ENCODE results near the gene NKIRAS1.
"Not testable (repeated sequence)": the region's sequence is repeated elsewhere in the genome, so short reads cannot be mapped to it uniquely, and the experiment has no call there.

The NKIRAS1 gene

DNA sequence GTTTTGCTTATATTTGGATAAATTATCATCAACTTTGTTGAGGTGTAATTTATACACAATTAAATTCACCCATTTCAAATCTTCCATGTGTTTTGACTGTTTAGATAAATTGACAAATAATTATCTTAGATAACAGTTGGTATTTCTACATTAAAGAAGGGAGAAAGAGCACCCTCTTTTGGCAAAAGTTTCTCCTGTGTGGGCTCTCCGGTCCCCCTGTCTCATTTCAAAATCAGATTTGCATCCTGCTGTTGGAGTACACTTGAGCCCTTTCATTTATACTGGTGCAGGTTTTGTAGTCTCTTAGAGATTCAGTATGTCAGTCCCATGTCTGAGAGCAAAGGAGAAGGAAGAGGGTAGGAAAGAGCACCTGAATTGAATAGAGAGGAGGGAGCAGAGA lies 49.4 kb downstream of the NKIRAS1 start:
- no peak for DNase-seq

DNA sequence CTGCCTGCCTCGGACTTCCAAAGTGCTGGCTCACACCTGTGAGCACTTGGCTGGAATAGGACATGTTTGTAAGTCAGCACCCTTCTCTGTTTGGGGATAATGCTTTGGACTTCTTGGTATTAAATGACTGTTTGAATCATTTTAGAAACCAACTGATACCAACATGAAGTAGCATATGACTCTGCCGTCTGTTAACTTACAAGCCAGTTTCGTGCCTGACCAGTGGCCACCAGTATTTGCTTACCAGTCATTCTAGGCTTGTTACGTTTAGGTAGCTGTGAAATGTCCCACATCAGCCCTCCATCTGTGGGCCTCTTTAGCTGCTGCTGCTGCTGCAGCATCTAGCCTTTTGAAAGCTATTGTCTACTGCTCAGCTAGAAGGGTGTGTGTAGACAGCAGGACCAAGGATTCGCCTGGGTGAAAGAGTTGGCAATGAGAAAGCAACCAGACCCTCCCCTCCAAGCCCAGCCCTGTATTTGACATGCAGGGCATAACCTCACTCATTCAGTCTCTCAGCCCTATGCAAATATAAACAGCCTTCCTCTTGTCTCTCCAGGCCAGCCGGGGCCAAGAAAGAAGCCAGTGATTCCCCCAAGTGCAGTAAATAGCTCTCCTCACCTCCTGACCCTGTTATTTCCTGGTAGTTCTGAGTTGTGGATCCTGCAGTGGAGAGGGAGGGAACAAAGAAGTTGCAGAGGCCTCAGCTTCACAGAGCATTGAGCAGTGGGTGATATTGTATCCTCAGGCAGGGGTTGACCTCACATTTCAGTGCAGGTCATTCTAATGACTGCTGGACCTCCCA lies 51.0 kb downstream of the NKIRAS1 start:
- peak; percentile 70 for DNase-seq

GRCh38 chr3:23864931-23865330 lies 51.9 kb downstream of the NKIRAS1 start:
- DNase-seq, result no peak

DNA sequence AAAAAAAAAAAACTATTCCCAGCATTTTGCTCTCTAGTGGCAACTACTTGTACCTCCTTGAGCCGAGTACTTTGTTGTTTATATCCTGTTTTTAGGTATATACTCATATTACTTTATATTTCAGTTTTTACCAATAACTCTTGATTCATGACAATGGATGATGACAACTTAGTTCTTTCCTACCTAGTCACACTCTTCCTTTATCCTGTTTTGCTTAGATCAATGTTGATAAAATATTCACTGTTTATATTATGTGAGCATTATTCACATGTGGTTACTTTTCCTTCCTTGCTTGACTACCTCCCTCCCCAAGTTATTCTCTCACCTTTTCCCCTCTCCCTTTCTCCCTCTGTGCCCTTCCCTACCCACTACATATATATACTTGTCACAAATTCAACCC lies 53.7 kb downstream of the NKIRAS1 start:
- DNase-seq, result no peak

- DNase-seq, result no peak
These were observed 55.1 kb downstream of the NKIRAS1 start for GRCh38 chr3:23861689-23862088.

DNA sequence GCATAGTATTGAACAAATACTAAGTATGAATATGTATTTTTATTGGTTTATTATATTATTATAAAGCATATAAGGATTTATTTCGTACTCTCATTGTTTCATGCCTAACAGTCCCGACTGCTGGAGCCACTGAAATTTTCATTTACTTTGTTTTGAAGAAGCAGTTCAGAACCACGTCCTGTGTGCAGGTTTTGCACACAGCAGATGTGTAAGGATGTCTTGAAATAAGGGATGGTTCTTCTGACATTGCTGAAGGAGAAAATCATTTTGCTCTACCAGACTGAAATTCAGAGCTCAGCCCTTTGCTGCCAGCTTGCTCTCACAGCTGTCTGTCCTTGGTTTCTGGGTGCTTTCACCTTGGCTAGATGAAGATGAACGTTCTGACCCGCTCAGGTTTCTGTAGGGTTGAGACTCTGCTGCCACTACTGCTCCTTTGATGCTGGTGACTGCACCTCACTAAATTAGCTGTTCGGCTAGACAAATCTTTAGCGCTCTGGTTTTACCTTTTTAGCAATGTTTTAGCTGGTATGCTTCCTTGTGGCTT lies 56.9 kb downstream of the NKIRAS1 start:
- DNase-seq, result no peak

DNA sequence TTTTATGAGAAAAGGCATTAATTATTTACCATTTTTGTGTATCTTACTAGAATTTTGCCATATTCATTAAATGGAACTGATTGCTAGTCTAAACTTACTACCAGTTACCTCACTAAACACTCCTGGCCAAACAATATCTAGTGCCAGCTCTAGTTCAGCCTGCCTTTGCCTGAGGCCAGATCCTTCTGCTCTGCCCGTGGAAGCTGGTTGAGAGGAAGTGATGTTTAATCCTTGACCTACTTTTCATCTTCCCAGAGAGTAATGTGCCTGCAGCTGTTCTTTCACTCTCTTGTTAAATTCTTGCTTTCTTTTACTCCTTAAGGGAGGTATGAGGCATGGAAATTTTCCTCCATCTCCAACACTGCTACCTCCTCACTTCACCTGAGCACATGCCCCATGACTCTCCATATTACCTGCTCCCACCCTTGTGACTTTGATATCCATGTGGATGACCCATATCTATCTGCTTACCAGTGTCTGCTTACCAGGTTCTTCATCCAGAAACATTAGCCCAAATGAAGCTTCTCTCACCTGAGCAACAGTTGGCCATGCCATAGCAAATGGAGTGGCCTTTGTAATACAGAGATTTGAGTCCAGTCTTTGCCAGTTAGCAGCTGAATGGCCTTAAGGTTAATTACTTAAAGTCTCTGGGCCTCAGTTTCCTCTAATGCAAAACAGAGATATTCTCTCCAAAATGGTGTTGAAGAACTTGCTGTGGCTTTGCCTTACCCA lies 57.6 kb downstream of the NKIRAS1 start:
- DNase-seq, result peak; percentile 64

DNA sequence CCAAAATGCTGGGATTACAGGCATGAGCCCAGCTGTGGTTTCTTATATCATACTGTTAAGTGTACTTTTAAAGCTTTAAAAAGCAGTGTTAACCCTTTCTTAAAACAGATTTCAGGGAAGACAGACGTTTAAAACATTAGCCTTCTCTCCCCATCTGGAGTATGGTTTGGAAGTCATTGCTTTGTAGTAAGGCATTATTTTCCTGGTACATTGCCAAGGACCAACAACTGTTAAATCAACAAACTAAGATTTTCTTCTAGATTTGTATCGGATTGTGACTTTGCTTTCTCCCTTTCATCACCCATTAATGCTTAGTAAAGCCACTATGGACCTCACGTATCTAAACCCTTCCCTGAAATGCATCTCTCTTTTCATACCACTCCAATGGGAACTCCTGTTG lies 60.5 kb downstream of the NKIRAS1 start:
- DNase-seq, result no peak

DNA sequence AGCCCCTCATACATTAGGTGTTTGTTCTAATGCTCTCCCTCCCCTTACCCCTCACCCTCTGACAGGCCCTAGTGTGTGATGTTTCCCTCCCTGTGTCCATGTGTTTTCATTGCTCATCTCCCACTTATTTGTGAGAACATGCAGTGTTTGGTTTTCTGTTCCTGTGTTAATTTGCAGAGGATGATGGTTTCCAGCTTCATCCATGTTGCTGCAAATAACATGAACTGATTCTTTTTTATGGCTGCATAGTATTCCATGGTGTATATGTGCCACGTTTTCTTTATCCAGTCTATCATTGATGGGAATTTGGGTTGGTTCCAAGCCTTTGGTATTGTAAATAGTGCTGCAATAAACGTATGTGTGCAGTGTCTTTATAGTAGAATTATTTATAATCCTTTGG lies 67.3 kb downstream of the NKIRAS1 start:
- DNase-seq, result not testable (repeated sequence)

- DNase-seq, result no peak
These were observed 71.2 kb downstream of the NKIRAS1 start for GRCh38 chr3:23845326-23846216.

GRCh38 chr3:23843869-23844268 lies 72.9 kb downstream of the NKIRAS1 start:
- DNase-seq, result no peak
